HG03066 (cell line): ENCODE results near the gene CNR2.
A peak's percentile ranks its signal among the peaks of the same experiment; 100 is the strongest.
"Not testable (repeated sequence)": the region's sequence is repeated elsewhere in the genome, so short reads cannot be mapped to it uniquely, and the experiment has no call there.

Experiments
- ATAC-seq: cut with Tn5 transposase; IDR thresholded peaks from one replicate; pipeline ENCODE4 v1.9.1; 2021; ENCODE audit warnings: low read depth; ENCODE audit not compliant: unreplicated experiment

The CNR2 gene

DNA sequence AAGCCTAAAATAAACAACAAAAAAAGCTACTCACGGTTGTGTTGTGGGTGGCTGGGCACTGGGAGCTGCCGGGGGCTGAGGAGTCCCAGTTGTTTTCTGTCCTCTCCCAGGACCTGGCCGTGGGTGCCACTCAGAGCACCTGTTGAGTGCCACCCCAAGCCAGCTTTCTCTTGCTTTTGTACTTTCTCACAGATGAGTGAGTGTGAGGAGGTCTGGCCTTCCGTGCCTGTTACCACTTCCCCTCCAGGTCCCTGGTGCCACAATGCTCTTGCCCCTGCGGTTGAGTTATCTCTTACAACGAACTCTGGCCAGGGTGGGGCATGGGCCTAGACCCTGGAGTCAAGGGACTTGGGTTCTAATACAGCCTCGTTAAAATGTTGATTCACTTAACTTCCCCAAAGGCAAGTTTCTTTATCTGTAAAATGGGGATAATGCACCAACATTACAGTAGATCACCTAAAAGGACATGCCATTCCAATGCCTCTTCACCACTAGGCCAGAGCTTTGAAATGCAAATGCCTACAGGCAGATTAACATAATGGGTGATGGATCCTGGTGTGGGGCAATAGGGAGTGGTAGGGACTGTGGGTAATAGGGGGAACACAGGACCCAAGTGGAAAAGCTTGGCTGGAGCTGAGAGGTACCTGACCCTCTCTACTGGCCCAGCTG is at the start of gene CNR2:
Gene CNR2, minus strand, starts transcription at position 151 of the 669 bp plus-strand sequence. CDS start 37,745 bp downstream, outside the sequence.
- no peak for ATAC-seq

DNA sequence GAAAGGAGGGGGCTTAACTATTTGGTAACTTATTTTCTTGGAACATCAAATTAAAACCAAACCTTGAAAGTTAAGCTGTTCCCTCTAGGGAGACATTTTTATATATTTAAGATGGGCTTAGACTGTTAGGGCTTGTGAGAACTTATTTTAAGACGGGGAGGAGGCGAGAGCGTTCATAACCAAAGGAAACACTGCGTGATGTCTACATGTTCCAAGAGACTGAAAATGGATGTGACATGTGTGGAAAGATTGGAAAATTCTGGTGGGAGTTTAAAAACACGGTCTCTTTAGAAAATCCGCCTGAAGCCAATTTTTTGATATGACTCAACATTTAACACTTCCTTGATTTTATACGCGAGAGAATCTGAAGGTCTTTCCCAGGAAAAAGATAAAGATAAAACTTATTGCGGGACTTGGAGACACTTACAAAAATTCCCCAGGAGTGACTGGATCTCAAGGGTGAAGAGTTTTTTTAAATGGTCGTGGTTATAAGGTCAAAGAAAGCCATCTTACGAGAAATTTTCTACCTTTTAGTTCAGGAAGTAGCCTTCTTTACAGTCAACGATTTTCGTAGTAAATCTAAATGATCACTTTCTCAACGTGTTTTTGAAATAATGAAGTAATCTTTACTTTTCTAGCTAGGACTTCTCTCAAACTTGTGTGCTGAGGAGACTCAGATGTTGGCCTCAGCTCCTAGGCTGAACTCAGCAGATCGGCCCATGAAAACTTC is 47.3 kb upstream of the CNR2 start:
- no peak for ATAC-seq

DNA sequence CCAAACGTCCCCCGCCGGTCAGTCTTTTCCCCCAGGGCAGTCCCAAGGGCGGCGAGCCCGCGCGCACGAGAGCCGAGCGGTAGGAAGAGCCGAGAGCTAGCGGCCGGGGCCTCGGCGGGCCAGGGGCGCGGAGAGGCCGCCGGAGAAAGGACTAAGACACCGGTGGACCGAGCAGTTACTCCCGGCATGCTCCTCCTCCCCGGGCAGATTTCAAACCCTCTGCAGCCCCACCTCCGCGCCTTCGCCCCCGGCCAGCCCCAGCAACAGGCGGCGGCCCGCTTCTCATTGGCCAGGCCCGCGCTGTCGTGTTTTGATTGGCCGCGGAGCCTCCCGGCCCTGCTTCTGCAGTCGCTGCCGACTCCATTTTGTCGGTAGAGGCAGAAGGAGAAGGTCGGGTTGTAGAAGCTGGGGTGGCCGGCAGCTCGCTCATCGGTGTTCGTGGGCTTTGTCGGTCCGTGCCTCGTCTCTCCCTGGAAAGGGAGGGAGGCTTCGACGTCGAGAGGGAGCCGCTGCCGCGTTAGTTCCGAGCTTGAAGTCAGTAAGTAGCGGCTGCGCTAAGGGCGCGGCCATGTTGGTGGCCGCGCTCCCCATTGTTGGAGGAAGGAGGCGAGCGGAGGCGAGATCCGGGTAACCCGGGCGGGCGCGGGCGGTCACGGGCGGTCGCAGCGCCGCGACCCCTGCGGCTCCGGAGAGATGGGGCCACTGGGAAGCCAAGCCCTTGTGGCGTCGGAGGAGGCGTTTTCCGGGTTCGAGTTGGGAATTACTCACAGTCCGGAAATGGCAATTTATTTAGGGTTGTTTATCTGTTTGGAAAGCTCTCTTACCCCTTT is 46.5 kb upstream of the CNR2 start, which contains the start of gene PNRC2:
Gene PNRC2, plus strand, starts transcription at position 368 of the 830 bp plus-strand sequence. CDS start 1,630 bp downstream, outside the sequence.
- peak; percentile 82 for ATAC-seq

DNA sequence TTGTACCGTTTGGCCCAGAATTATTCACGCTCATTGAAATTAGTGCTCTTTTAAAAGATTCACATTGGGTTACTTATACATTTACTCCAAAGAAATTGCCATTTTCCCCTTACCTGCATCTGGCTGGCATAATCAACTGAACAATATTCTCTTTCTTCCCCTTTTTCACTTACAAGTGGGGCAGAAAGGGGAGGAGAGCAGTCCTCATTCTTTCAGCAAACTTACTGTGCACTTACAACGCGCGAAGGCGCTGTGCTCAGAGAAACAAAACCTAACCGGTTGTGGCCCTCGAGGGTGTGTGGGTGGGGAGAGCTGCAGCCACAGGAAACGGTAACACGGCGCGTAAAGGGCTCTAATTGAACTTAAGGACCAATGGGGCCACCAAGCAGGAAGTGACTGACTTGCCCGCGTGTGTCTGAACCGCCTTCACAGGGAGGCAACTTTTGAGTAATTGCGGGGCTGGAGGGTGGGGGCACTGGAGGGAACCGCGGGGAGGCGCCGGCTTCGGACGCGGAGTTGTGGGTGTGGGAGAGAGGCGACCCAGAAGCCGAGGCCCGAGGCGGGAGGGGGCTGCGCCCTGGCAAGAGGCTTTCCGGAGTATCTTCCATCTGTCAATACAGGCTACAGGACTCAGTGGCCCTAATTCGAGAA is 45.8 kb upstream of the CNR2 start:
- ATAC-seq = peak; percentile 70

DNA sequence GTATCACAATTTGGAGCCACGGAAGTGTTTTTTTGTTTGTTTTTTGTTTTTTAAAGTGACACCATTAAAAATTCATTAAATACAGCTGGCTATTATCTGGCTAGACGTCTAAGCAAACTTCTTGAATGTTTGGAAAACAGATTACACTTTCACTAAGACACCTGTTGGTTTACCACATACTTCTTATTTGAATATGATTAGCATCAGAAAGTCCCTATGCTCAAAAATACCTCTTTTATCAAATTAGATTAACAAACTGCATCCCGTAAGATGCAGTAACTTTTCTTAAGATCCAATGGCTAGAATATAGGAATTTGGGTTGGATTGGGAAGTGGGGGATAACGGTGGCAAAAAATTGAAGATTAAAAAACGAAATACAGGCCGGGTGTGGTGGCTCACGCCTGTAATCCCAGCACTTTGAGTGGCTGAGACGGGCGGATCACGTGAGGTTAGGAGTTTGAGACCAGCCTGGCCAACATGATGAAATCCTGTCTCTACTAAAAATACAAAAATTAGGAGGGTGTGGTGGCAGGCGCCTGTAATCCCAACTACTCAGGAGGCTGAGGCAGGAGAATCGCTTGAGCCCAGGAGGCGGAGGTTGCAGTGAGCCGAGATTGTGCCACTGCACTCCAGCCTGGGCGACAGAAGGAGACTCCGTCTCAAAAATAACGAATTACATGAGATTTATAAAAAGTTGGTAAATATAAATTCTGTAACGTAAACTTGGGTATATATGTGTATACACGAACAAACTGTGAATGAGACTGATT is 45.1 kb upstream of the CNR2 start:
- not testable (repeated sequence) for ATAC-seq

DNA sequence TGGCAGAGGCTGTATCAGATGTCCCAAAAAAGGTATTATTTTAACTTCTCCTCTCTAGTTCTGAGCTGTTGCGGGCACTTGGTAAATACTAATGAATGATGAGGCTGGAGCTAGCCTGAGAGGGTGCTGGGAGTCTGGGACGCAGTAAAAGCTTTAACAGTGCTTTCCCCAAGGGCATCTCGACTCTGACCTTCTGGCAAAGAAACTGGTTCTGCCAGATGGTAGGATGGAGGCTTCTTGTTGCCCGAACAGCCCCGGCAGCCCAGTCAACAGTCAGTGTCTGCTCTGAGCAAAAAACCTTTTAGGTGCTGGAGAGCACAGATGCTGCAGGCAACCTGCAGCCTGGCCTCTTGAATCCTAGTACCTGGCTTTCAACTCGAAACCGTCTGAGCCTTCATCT is 43.9 kb upstream of the CNR2 start:
- ATAC-seq = no peak

DNA sequence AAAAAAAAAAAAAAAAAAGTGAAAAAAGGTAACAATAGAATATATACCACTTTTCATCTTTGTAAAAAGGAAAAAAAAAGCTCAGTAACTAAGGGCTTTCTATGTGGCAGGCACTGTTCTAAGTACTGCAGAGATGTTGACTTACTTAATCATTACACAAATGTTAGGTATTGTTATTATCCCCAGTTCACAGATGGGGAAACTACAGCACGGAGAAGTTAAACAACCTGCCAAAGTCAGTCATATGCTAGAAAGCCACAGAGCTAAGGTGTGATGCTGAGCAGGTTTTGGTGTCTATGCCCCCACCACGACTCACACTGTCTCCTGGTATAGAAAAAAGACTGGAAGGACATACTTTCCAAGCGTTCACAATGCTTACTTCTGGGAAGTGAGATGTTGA is 39.9 kb upstream of the CNR2 start:
- ATAC-seq = no peak

DNA sequence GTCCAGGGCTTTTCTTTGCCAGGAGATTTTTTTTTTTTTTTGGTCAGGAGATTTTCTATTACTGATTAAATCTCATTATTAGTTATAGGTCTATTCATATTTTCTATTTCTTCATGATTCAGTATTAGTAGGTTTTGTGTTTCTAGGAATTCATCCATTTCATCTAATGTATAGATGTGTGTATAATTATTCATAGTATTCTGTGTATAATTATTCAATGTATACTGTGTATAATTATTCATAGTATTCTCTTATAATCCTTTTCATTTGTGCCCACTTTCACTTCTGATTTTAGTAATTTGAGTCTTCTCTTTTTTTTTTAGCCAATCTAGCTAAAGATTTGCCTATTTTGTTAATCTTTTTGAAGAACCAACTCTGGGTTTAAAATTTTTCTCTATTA is 34.2 kb upstream of the CNR2 start:
- ATAC-seq = no peak

DNA sequence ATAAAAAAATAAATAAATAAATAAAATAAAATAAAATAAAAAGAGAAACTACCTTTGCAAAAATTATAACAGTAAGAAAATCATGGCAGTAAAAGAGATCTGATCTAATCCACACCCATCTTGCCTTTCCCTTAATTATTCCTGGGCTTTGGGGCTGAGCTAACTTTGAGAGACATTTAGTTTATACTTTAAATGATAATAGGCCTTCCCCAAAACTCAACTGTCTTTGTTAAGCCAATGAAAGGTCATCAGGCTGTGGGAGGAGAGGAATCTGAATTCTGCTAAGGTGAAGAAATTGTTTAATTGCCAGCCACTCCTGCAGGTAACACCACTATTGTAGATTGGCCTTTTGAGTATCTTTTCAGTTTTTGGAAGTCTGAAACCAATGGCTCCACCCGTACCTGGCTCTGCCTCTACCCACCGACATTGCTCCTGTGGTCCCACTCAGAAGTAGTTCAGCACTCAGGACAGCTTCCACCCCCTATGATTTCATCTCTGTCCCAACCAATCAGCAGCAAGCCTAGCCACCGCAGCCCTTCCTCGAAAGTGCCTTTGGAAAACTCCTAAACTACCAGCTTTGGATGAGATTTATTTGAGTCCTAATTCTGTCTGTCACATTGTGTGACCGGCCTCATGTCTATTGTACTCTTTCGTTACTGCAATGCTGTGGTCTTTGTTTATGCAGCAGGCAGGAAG is 23.5 kb upstream of the CNR2 start:
- no peak for ATAC-seq

DNA sequence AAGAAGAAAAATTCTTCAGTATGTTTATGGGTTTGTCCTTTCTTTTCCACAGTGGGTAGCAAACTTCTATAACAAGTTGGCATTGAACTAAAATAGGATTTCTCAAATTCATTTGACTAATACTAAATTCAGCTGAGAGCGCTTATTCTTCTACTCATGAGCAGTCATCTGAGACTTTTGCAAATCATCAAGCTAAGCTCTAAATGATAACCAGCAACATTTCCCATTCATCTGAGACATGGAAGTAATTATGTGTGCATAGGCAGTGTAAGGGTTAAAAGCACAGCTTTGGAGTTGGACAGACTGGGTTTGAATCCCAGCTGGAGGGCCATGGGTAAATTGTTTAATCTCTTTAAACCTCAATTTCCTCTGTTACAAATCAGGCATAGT is 18.3 kb upstream of the CNR2 start:
- no peak for ATAC-seq

DNA sequence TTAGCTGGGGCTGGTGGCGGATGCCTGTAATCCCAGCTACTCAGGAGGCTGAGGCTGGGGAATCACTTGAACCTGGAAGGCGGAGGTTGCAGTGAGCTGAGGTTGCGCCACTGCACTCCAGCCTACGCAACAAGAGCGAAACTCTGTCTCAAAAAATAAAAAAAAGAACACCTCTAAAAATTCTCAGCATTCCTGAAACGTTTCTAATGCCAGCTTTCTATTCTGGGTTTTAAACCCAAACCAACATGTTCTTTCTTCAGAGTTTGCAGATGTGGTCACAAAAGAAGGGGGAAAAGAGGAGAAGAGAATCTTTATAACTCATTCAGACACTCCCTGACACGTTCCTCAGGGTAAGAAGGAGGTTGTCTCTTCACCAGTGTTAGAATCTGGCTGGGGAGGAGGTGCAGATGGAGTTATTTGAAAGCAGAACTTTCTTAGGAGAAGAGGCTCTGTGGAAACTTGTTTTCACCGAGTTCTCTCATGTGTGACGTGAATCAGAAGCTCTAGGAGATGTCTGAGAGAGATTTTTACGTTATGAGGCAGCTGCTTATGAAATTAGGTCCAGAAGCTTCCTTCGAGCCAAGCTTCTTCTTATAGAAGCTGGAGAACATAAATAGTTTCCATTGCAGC is 17.8 kb upstream of the CNR2 start:
- ATAC-seq = no peak

DNA sequence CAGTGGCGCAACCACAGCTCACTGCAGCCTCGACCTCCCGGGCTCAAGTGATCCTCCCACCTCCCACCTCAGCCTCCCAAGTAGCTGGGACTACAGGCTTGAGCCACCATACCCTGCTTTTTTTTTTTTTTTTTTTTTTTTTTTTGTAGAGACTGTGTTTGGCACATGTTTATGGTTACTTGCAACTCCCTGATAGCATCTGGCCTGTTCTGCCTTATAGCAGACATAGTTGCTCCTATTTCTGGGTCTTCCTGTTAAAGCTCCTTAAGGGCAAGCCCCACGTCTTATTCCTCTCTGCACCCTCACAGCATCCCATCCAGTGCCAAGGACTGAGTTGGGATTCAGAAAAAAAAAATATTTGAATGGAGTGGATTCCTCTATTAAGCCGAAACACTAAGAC is 17.1 kb upstream of the CNR2 start:
- ATAC-seq = no peak

DNA sequence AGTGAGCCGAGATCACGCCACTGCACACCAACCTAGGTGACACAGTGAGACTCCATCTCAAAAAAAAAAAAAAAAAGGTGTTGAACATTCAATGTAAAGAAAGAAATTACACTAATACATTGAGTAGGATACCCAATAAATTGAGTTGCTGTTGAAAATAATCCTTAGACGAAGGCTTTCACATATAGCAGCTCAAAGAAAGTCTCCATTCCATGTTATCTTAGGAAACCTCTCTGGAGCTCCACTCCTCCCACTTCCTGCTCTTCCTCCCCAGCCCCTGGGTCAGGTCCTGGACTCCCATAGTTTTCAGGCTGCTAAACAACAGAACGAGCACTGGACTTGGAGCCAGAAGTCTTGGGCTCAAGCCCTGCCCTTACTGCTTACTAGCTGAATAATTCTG is 15.6 kb upstream of the CNR2 start:
- no peak for ATAC-seq

DNA sequence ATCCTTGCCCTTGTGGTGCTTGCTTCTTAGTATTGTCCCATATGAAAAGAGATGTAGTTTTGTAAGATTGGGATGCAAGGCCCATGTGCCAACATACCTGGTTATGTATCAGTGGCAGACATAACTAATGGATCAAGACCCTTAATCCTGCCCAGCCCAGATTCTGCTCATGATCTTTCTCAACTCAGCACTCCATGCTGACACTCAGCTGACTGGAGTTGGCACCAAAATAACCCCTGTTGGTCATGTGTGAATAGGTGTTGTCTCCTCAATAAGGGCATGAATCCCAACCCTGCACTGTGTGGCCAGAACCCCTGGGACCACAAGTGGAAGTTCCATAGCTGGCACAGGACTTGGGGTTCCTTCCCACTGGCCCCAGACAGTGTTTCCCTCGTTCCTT is 13.9 kb upstream of the CNR2 start:
- ATAC-seq = no peak

DNA sequence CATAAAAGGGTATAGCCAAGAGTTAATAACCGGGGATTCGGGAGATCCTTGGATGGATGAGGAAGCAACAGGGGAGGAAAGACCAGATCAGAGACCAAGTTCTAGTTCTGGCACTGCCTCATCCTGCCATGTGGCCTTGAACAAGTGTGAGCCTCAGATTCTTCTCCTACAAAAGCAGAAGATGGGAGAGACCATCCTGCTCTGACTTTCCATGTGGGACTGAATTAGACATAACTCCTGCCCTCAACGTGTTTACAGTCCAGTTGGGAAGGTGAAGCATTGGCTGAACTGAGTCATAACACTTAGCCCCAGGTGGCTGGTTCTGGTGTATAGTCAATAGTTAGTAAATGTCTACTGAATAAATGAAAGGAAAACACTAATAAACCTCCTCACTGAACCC is 12.1 kb upstream of the CNR2 start:
- ATAC-seq = no peak

DNA sequence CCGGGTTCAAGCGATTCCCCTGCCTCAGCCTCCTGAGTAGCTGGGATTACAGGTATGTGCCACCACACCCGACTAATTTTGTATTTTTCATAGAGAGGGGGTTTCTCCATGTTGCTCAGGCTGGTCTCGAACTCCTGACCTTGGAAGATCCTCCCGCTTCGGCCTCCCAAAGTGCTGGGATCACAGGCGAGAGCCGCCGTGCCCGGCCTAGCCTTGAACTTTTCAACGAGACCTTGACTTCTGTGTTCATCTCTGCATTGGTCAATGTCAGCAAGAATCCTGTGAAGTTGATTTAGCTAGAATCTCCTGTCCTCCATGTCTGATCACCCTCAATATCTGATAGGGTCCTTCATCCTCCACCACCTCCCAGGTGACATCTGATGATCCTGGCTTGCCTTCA is 11.4 kb upstream of the CNR2 start:
- no peak for ATAC-seq

DNA sequence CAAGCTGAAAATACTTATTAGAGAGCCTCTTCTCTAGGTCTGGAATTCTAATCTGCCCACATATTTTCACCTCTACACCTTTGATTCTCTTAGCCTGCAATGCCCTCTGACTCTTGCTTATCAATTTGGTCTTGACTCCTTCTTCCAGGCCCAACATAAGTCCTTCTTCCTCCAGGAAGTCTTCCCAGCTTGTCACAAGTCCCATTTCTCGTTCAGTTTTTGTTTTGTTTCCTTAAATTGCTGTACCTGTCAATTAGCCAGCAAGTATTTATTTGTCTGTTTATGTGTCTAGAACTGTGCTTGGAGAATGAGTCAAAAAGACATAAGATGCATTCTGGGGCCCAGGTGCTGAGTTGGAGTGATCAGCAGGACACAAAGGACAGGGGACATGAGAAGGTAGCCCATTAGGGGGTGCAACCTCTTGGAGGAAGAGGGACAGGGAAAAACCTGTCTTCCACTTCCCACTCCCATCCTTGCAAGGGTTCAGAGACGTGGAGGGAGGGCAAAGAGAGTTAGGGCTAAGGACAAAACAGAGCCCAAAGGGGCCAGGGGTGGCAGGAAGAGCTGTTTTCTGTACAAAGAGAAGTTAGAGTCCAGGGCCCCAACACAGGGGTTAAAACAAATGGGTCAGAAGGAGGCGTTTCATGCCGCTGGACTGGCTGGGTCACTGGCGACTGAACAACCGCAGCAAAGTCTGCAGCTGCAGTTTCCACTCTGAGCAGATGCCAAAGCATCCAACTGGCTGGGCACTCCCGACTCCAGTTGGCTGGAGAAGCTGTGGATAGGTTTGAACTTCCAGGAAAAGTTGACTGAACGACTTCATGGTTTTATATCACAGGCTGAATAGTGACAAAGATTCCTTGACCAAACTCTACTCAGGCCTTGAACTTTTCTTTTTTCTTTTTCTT is 10.7 kb upstream of the CNR2 start:
- no peak for ATAC-seq

DNA sequence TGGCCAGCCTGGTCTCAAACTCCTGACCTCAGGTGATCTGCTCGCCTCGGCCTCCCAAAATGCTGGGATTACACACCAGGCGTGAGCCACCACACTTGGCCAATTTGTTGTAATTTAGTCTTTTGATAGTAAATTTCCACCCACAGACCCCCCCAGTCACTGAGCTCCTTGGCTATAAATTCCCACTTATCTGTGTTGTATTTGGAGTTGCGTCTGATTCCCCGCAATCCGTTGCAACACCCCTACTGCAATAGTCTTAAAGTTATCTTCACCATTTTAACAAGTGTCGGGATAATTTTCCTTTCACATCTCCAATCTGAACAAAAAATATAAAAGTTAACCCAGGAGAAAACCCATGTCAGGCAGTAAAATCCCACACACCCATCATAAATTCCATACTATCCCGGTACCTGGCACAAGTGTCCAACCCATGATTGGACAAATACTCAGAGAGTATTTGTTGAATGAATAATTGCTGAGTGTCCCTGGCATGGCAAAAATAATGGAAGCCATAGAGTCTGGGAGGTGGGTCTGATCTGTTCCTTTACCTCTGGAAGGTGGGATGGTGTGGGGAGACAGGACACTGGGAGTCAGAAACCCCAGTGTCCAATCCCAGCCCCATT is 9.3 kb upstream of the CNR2 start:
- no peak for ATAC-seq
